Measurements from ENCODE around the gene DAD1.

DNA sequence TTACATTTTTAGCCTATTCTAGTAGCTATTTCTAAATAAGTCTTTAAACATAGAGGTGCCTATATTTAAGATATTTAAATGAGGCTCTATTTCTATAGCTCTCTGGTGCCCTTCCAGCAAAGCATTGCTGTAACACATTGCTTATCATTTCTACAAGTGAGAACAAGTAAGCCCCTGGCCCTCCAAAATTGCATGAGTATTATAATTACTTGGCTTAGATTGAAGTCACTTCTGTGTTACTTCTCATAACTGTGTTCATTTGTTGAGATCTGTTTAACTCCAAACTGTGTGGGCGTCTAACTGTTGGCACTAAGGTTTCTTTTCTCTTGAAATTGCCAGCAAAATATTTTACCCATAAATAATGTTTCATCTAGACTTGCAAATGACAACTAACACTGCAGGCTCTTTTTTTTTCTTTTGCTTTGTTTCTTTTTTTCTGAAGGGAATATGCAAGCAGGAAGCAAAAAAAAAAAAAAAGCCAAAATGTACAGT lies 66.5 kb downstream of the DAD1 start:
- TF ChIP-seq EZH2 (IDR thresholded peaks at IDR 0.05; ENCODE audit: borderline replicate concordance, low read length): no peak
- TF ChIP-seq, protein P1, sequence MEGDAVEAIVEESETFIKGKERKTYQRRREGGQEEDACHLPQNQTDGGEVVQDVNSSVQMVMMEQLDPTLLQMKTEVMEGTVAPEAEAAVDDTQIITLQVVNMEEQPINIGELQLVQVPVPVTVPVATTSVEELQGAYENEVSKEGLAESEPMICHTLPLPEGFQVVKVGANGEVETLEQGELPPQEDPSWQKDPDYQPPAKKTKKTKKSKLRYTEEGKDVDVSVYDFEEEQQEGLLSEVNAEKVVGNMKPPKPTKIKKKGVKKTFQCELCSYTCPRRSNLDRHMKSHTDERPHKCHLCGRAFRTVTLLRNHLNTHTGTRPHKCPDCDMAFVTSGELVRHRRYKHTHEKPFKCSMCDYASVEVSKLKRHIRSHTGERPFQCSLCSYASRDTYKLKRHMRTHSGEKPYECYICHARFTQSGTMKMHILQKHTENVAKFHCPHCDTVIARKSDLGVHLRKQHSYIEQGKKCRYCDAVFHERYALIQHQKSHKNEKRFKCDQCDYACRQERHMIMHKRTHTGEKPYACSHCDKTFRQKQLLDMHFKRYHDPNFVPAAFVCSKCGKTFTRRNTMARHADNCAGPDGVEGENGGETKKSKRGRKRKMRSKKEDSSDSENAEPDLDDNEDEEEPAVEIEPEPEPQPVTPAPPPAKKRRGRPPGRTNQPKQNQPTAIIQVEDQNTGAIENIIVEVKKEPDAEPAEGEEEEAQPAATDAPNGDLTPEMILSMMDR (IDR thresholded peaks at IDR 0.05; ENCODE audit: low read length): no peak

Measured in OCI-LY1 (cell line).